ENCODE data around the gene OR2T27. TPM values are rescaled to one million over a fixed set of nuclear protein-coding genes. Genes with fewer than 3 reads are reported as not detected.

Gene OR2T27
- total RNA-seq, 1 donor from 2014 or later = not detected

- H3K4me2 ChIP-seq (ENCODE audit: low read length) = no peak overlapping the region
- H3K27me3 Mint-ChIP-seq (ENCODE audit: low read depth, unreplicated experiment) = no peaks in the 10 kb centered on the region
- H3K27ac Mint-ChIP-seq (ENCODE audit: unreplicated experiment) = no peak overlapping the region
- H3K4me1 ChIP-seq (ENCODE audit: insufficient read depth, low read length) = no peaks in the 10 kb centered on the region
- FAIRE-seq = no peak
- TF ChIP-seq CTCF (IDR thresholded peaks at IDR 0.05; ENCODE audit: insufficient read depth, low read depth, low read length) (no peak), EZH2 (IDR thresholded peaks at IDR 0.05; ENCODE audit: insufficient read depth, low read length) (no peak)
- DNase-seq (ENCODE audit: low read depth) = no peak
- H3K36me3 Mint-ChIP-seq (ENCODE audit: low read depth, unreplicated experiment) = no peaks in the 10 kb centered on the region
- no peaks in the 10 kb centered on the region for H3K36me3 ChIP-seq (ENCODE audit: insufficient read depth, low read length)
- H3K9me3 ChIP-seq (ENCODE audit: insufficient read depth, low read depth, low read length) = peaks cover 7% of the 10 kb centered on the region
- no peak overlapping the region for H3K27ac ChIP-seq (ENCODE audit: low read depth, low read length)
- peaks cover 6% of the 10 kb centered on the region for H3K9me3 Mint-ChIP-seq (ENCODE audit: unreplicated experiment)
- no peaks in the 10 kb centered on the region for H3K4me1 Mint-ChIP-seq (ENCODE audit: low read depth, unreplicated experiment)
- no peak overlapping the region for H2AFZ ChIP-seq (ENCODE audit: low read depth, low read length)
- no peak overlapping the region for H3K4me3 ChIP-seq (ENCODE audit: insufficient read depth, low read depth, low read length)
- no peaks in the 10 kb centered on the region for H3K79me2 ChIP-seq (ENCODE audit: insufficient read depth, low read length)
- no peak overlapping the region for H3K9ac ChIP-seq (ENCODE audit: low read length)
- no peaks in the 10 kb centered on the region for H4K20me1 ChIP-seq (ENCODE audit: insufficient read depth, low read length)
- H3K27me3 ChIP-seq (ENCODE audit: insufficient read depth, low read length) = no peaks in the 10 kb centered on the region
- H3K4me3 Mint-ChIP-seq (ENCODE audit: unreplicated experiment) = no peak overlapping the region
These were observed 30.2 kb downstream of the OR2T27 start for GRCh38 chr1:248625166-248625565.

- peaks cover 7% of the 10 kb centered on the region for H3K9me3 ChIP-seq (ENCODE audit: insufficient read depth, low read depth, low read length)
These were observed 32.7 kb downstream of the OR2T27 start for GRCh38 chr1:248622570-248623001.

More at GRCh38 chr1:248622570-248623001, 32.7 kb downstream of the OR2T27 start:
- H3K27me3 ChIP-seq (ENCODE audit: insufficient read depth, low read length) = no peaks in the 10 kb centered on the region
- TF ChIP-seq CTCF (IDR thresholded peaks at IDR 0.05; ENCODE audit: insufficient read depth, low read depth, low read length) (no peak), EZH2 (IDR thresholded peaks at IDR 0.05; ENCODE audit: insufficient read depth, low read length) (no peak)
- H3K79me2 ChIP-seq (ENCODE audit: insufficient read depth, low read length) = no peaks in the 10 kb centered on the region
- Mint-ChIP-seq H3K36me3 (ENCODE audit: low read depth, unreplicated experiment) (no peaks in the 10 kb centered on the region), H3K27ac (ENCODE audit: unreplicated experiment) (no peak overlapping the region), H3K4me1 (ENCODE audit: low read depth, unreplicated experiment) (no peaks in the 10 kb centered on the region), H3K4me3 (ENCODE audit: unreplicated experiment) (no peak overlapping the region), H3K27me3 (ENCODE audit: low read depth, unreplicated experiment) (no peaks in the 10 kb centered on the region), H3K9me3 (ENCODE audit: unreplicated experiment) (peaks cover 4% of the 10 kb centered on the region)
- no peaks in the 10 kb centered on the region for H3K36me3 ChIP-seq (ENCODE audit: insufficient read depth, low read length)
- H2AFZ ChIP-seq (ENCODE audit: low read depth, low read length) = no peak overlapping the region
- DNase-seq (ENCODE audit: low read depth) (peak; percentile 0), FAIRE-seq (peak; percentile 34)
- H3K27ac ChIP-seq (ENCODE audit: low read depth, low read length) = no peak overlapping the region
- no peaks in the 10 kb centered on the region for H3K4me1 ChIP-seq (ENCODE audit: insufficient read depth, low read length)
- no peak overlapping the region for H3K4me2 ChIP-seq (ENCODE audit: low read length)
- H4K20me1 ChIP-seq (ENCODE audit: insufficient read depth, low read length) = no peaks in the 10 kb centered on the region
- H3K4me3 ChIP-seq (ENCODE audit: insufficient read depth, low read depth, low read length) = no peak overlapping the region
- H3K9ac ChIP-seq (ENCODE audit: low read length) = no peak overlapping the region
